ENCODE measurements around the gene RDH11.
"Not testable (repeated sequence)": the region's sequence is repeated elsewhere in the genome, so short reads cannot be mapped to it uniquely, and the experiment has no call there.

The RDH11 gene

GRCh38 chr14:67695394-67695949 lies at the start of gene RDH11:
TSS of gene RDH11 (minus strand) at chr14:67695764. CDS start at chr14:67695703, 61 bp downstream.
- DNase-seq = peak; percentile 92

- DNase-seq = no peak
These were observed 48.5 kb upstream of the RDH11 start for GRCh38 chr14:67744046-67744445.

- peak; percentile 95 for DNase-seq
These were observed 43.4 kb upstream of the RDH11 start for GRCh38 chr14:67738740-67739504.

GRCh38 chr14:67736771-67737170 lies 41.2 kb upstream of the RDH11 start:
- no peak for DNase-seq

- DNase-seq = no peak
These were observed 40.0 kb upstream of the RDH11 start for GRCh38 chr14:67735336-67736147.

GRCh38 chr14:67734675-67735074 lies 39.1 kb upstream of the RDH11 start:
- no peak for DNase-seq

- no peak for DNase-seq
These were observed 38.1 kb upstream of the RDH11 start for GRCh38 chr14:67733616-67734015.

- no peak for DNase-seq
These were observed 33.7 kb upstream of the RDH11 start for GRCh38 chr14:67729072-67729885.

- no peak for DNase-seq
These were observed 32.7 kb upstream of the RDH11 start for GRCh38 chr14:67728258-67728657.

- no peak for DNase-seq
These were observed 31.8 kb upstream of the RDH11 start for GRCh38 chr14:67727361-67727760.

GRCh38 chr14:67725171-67725570 lies 29.6 kb upstream of the RDH11 start:
- no peak for DNase-seq

- no peak for DNase-seq
These were observed 26.7 kb upstream of the RDH11 start for GRCh38 chr14:67722293-67722692.

GRCh38 chr14:67721875-67722274 lies 26.3 kb upstream of the RDH11 start:
- no peak for DNase-seq

- DNase-seq = no peak
These were observed 24.3 kb upstream of the RDH11 start for GRCh38 chr14:67719866-67720265.

GRCh38 chr14:67719385-67719784 lies 23.8 kb upstream of the RDH11 start:
- DNase-seq = not testable (repeated sequence)

- DNase-seq = no peak
These were observed 22.7 kb upstream of the RDH11 start for GRCh38 chr14:67718265-67718664.

GRCh38 chr14:67717048-67717447 lies 21.5 kb upstream of the RDH11 start:
- DNase-seq = no peak

GRCh38 chr14:67710209-67710608 lies 14.6 kb upstream of the RDH11 start:
- peak; percentile 10 for DNase-seq

- not testable (repeated sequence) for DNase-seq
These were observed 14.2 kb upstream of the RDH11 start for GRCh38 chr14:67709796-67710195.

- DNase-seq = not testable (repeated sequence)
These were observed 13.8 kb upstream of the RDH11 start for GRCh38 chr14:67709346-67709745.

- DNase-seq = no peak
These were observed 9.6 kb upstream of the RDH11 start for GRCh38 chr14:67705211-67705610.

GRCh38 chr14:67704484-67705089 lies 9.0 kb upstream of the RDH11 start:
- DNase-seq = peak; percentile 35

Measured in fibroblast of skin of right biceps (primary cell).